H1 (cell line): ENCODE data around the gene PCCA. TPM values are rescaled to one million over a fixed set of nuclear protein-coding genes. Genes with fewer than 3 reads are reported as not detected.

Experiments
- CTCF ChIA-PET: fragments of 300-600 bp; sonication (Branson Sonifier 250); formaldehyde crosslinking; loops from one replicate; lab custom pipeline; 2021; ENCODE audit not compliant: partially characterized antibody; lab: Charles Lee
- POLR2A ChIA-PET: fragments of 300-600 bp; sonication (Branson Sonifier 250); formaldehyde crosslinking; loops from one replicate; lab custom pipeline; 2021; ENCODE audit warnings: inconsistent platforms; ENCODE audit not compliant: partially characterized antibody; lab: Charles Lee
- DNase-seq, 2 experiments: peaks; one replicate each; pipeline versions ENCODE4 v3.0.0 to v3.0.0-alpha.2; 2010 to 2022; ENCODE audit warnings: low spot score in 2 of 2, low read depth in 1 of 2, mixed read lengths in 1 of 2
- FAIRE-seq: peaks from 2 replicates; lab custom pipeline; 2011; peaks lifted over from hg19 to GRCh38; lab: Jason Lieb, UNC
- H2AFZ ChIP-seq: 2 replicates; pipeline ENCODE4 v1.8.1; 2012; ENCODE audit warnings: low read length, inconsistent platforms
- H2AK5ac ChIP-seq: 2 replicates; pipeline ENCODE4 v1.6.1; 2013; ENCODE audit warnings: low read depth, low read length
- H2BK120ac ChIP-seq: replicated peaks from 2 replicates; pipeline ENCODE3; 2013; ENCODE audit warnings: low read depth, low read length, inconsistent platforms
- H2BK12ac ChIP-seq: 2 replicates; pipeline ENCODE4 v1.6.1; 2013; ENCODE audit warnings: low read depth, low read length
- H2BK15ac ChIP-seq: 2 replicates; pipeline ENCODE4 v1.6.1; 2013; ENCODE audit warnings: low read length
- H2BK20ac ChIP-seq: 2 replicates; pipeline ENCODE4 v1.6.1; 2013; ENCODE audit warnings: low read length
- H2BK5ac ChIP-seq: 2 replicates; pipeline ENCODE4 v1.6.1; 2013; ENCODE audit warnings: low read depth, low read length
- H3K14ac ChIP-seq: 2 replicates; pipeline ENCODE4 v1.6.1; 2013; ENCODE audit warnings: inconsistent platforms; ENCODE audit not compliant: insufficient read length
- H3K18ac ChIP-seq: 2 replicates; pipeline ENCODE4 v1.6.1; 2013; ENCODE audit warnings: low read length; ENCODE audit errors: extremely low read depth
- H3K23ac ChIP-seq: 2 replicates; pipeline ENCODE4 v1.6.1; 2013; ENCODE audit warnings: inconsistent platforms; ENCODE audit not compliant: insufficient read length
- H3K23me2 ChIP-seq: 2 replicates; pipeline ENCODE4 v1.6.1; 2013; ENCODE audit warnings: low read depth, low read length
- H3K27ac ChIP-seq: 2 replicates; pipeline ENCODE4 v1.6.1; 2011; ENCODE audit warnings: low read depth, low read length, inconsistent platforms
- H3K27me3 ChIP-seq, 4 experiments: replicated peaks in 1 of 4; 1 replicate in 1 of 4; 2 replicates in 3 of 4; pipeline versions ENCODE4 v1.6.1 to v1.8.1; 2011 to 2013; ENCODE audit warnings: low read length in 3 of 4, mild to moderate bottlenecking in 3 of 4, inconsistent platforms in 2 of 4, mixed read lengths in 2 of 4, moderate library complexity in 1 of 4; ENCODE audit not compliant: control insufficient read depth in 3 of 4, insufficient read depth in 3 of 4; ENCODE audit errors: extremely low read depth in 1 of 4
- H3K36me3 ChIP-seq, 4 experiments: 2 replicates each; pipeline versions ENCODE4 v1.6.1 to v1.8.1; 2011 to 2013; ENCODE audit warnings: mild to moderate bottlenecking in 4 of 4, low read length in 3 of 4, moderate library complexity in 2 of 4, control low read depth in 1 of 4, inconsistent platforms in 1 of 4; ENCODE audit not compliant: insufficient read depth in 4 of 4, control insufficient read depth in 2 of 4
- H3K4ac ChIP-seq: replicated peaks from 2 replicates; pipeline ENCODE3; 2013; ENCODE audit warnings: low read length, low read depth, mixed read lengths, inconsistent platforms; ENCODE audit not compliant: insufficient read length
- H3K4me1 ChIP-seq, 4 experiments: replicated peaks in 1 of 4; 1 replicate in 1 of 4; 2 replicates in 3 of 4; pipeline versions ENCODE4 v1.6.1 to v1.8.1; 2011 to 2013; ENCODE audit warnings: low read length in 3 of 4, inconsistent platforms in 2 of 4, mixed read lengths in 1 of 4; ENCODE audit not compliant: insufficient read depth in 4 of 4, control insufficient read depth in 3 of 4
- H3K4me2 ChIP-seq, 2 experiments: 2 replicates each; pipeline versions ENCODE4 v1.6.1 to v1.8.1; 2011 to 2013; ENCODE audit warnings: low read depth in 2 of 2, low read length in 2 of 2, control low read depth in 1 of 2, inconsistent platforms in 1 of 2, mild to moderate bottlenecking in 1 of 2; ENCODE audit not compliant: insufficient read depth in 1 of 2
- H3K4me3 ChIP-seq, 4 experiments: fragments of 200-600, 300-600 bp in 1 of 4; sonication (generic), shearing (Covaris generic), sonication (Bioruptor Twin) in 1 of 4; 2 replicates each; pipeline versions ENCODE4 v1.5.1 to v1.8.1; 2011 to 2016; ENCODE audit warnings: low read length in 4 of 4, low read depth in 3 of 4, control low read depth in 2 of 4, inconsistent platforms in 2 of 4, mild to moderate bottlenecking in 2 of 4, mixed read lengths in 1 of 4, moderate library complexity in 1 of 4; ENCODE audit not compliant: insufficient read depth in 2 of 4; ENCODE audit errors: extremely low read depth in 1 of 4
- H3K56ac ChIP-seq: replicated peaks from 2 replicates; pipeline ENCODE3; 2013; ENCODE audit warnings: low read depth, mild to moderate bottlenecking, mixed read lengths, low read length, inconsistent platforms; ENCODE audit not compliant: insufficient read length
- H3K79me1 ChIP-seq: 2 replicates; pipeline ENCODE4 v1.6.1; 2013; ENCODE audit warnings: low read depth, low read length, control low read depth
- H3K79me2 ChIP-seq, 2 experiments: 2 replicates each; pipeline versions ENCODE4 v1.6.1 to v1.8.1; 2012 to 2013; ENCODE audit warnings: low read length in 2 of 2, mild to moderate bottlenecking in 2 of 2, inconsistent platforms in 1 of 2; ENCODE audit not compliant: insufficient read depth in 2 of 2, control insufficient read depth in 1 of 2
- H3K9ac ChIP-seq, 4 experiments: replicated peaks in 1 of 4; 1 replicate in 1 of 4; 2 replicates in 3 of 4; pipeline versions ENCODE4 v1.6.1 to v1.8.1; 2011 to 2013; ENCODE audit warnings: low read depth in 3 of 4, low read length in 3 of 4, control low read depth in 2 of 4, mild to moderate bottlenecking in 2 of 4, moderate library complexity in 2 of 4, inconsistent platforms in 1 of 4; ENCODE audit errors: extremely low read depth in 1 of 4
- H3K9me3 ChIP-seq, 2 experiments: 2 replicates each; pipeline versions ENCODE4 v1.6.1 to v1.8.1; 2012 to 2013; ENCODE audit warnings: mild to moderate bottlenecking in 2 of 2, moderate library complexity in 2 of 2, control low read depth in 1 of 2, inconsistent platforms in 1 of 2, low read depth in 1 of 2, low read length in 1 of 2, mixed read lengths in 1 of 2; ENCODE audit not compliant: insufficient read depth in 2 of 2
- H4K20me1 ChIP-seq, 2 experiments: replicated peaks in 1 of 2; 2 replicates each; pipeline versions ENCODE3 to v1.8.1; 2011 to 2013; ENCODE audit warnings: inconsistent platforms in 2 of 2, low read length in 2 of 2, mild to moderate bottlenecking in 1 of 2; ENCODE audit not compliant: insufficient read depth in 2 of 2, control insufficient read depth in 1 of 2
- H4K5ac ChIP-seq: 2 replicates; pipeline ENCODE4 v1.6.1; 2013; ENCODE audit warnings: low read length, low read depth, mixed read lengths, inconsistent platforms; ENCODE audit not compliant: insufficient read length
- H4K8ac ChIP-seq: 2 replicates; pipeline ENCODE4 v1.8.0; 2013; ENCODE audit warnings: mild to moderate bottlenecking, moderate library complexity, low read length, inconsistent platforms; ENCODE audit not compliant: insufficient read depth; ENCODE audit errors: extremely low read depth
- H4K91ac ChIP-seq: replicated peaks from 2 replicates; pipeline ENCODE3; 2013; ENCODE audit warnings: low read length, mixed read lengths, inconsistent platforms; ENCODE audit not compliant: insufficient read length
- EZH2 ChIP-seq: fragments of 200-600 bp; sonication (generic); IDR thresholded peaks from 2 replicates; pipeline ENCODE4 v1.7.1; 2012; ENCODE audit warnings: low read depth, mild to moderate bottlenecking, moderate library complexity, low read length, inconsistent platforms; ENCODE audit not compliant: severe bottlenecking
- WGBS, 2 experiments: shearing (Covaris generic) in 1 of 2; methylation state at CpG; one replicate each; pipeline versions ENCODE4 v1.1.6 to v1.1.7; 2013 to 2015; ENCODE audit warnings: low lambda C conversion rate in 2 of 2, mixed read lengths in 2 of 2, inconsistent platforms in 1 of 2, low coverage in 1 of 2, missing lambda C conversion rate in 1 of 2; ENCODE audit not compliant: insufficient replicate concordance in 2 of 2, insufficient coverage in 1 of 2, insufficient read length in 1 of 2; ENCODE audit errors: extremely low coverage in 1 of 2, missing lambda C conversion rate in 1 of 2; 5-methylcytosine and 5-hydroxymethylcytosine counted together
- polyA plus RNA-seq, 7 experiments: library from polyadenylated mRNA; depleted of rRNA in 3 of 7; stranded (reverse) in 5 of 7; unstranded in 2 of 7; fragments of >200 nt in 5 of 7; fragments of 200-250 nt in 2 of 7; gene quantifications; 1 replicate in 5 of 7; 2 replicates in 1 of 7; 4 replicates in 1 of 7; pipeline versions ENCODE4 v1.2.1 to v1.2.3, GENCODE V29; 2011 to 2013; ENCODE audit warnings: missing spikeins in 2 of 7, mixed read lengths in 2 of 7
- total RNA-seq: library from RNA; stranded (reverse); fragmentation: NEBNext Ultra II Directional; extraction: Animal tissue kit (Norgen Biotek cat#: 25700); gene quantifications from 2 replicates; pipeline ENCODE4 v1.2.1, GENCODE V29; 2021

Gene PCCA
- total and polyA plus RNA-seq, 2 of the 8 experiments (the other 6 are each of a cell fraction or from before 2014, with no cell fraction given), result 18.4 to 49.8 TPM

- DNase-seq, result no peak
- CTCF ChIA-PET, result interaction anchor here (1.1 to 5.0 kb wide), 6 partner anchors 8 to 29 kb away, joined by 3 to 42 read pairs (median 4); partner anchors contain the start of gene GGACT
Observed at GRCh38 chr13:100559886-100560285, 471.0 kb downstream of the PCCA start.

More at GRCh38 chr13:100559886-100560285, 471.0 kb downstream of the PCCA start:
- Histone ChIP-seq H3K27me3 (no peaks in the 10 kb centered on the region), H4K8ac (no peak overlapping the region), H3K4me3 (no peak overlapping the region), H4K91ac (no peak overlapping the region), H3K27ac (no peak overlapping the region), H2BK20ac (no peak overlapping the region), H3K9me3 (no peaks in the 10 kb centered on the region), H3K79me2 (no peaks in the 10 kb centered on the region), H2BK12ac (no peak overlapping the region), H3K4me2 (no peak overlapping the region), H3K4ac (no peak overlapping the region), H3K14ac (no peak overlapping the region), H2BK15ac (no peak overlapping the region), H3K9ac (no peak overlapping the region), H2AK5ac (no peak overlapping the region), H3K23me2 (no peaks in the 10 kb centered on the region), H2BK5ac (no peak overlapping the region), H2AFZ (no peak overlapping the region), H3K56ac (no peak overlapping the region), H3K4me1 (no peaks in the 10 kb centered on the region), H4K5ac (no peak overlapping the region), H2BK120ac (no peak overlapping the region), H3K36me3 (no peaks in the 10 kb centered on the region), H4K20me1 (no peaks in the 10 kb centered on the region), H3K23ac (no peak overlapping the region), H3K18ac (no peak overlapping the region), H3K79me1 (no peaks in the 10 kb centered on the region)
- 91% methylated on average over 8 of the region's 8 CpGs; no CpG with 5 or more reads in 1 of the 2 experiments for WGBS, 2 experiments
- no peak for FAIRE-seq
- no peak for TF ChIP-seq EZH2
- POLR2A ChIA-PET, result no interaction called here
